IMR-90 (cell line): ENCODE measurements around the gene TMEM19. TPM values are rescaled to one million over a fixed set of nuclear protein-coding genes. Genes with fewer than 3 reads are reported as not detected.

Experiments used
- ATAC-seq: fragments of 200-7000 bp; cut with Tn5 transposase; 2 replicates; pipeline ENCODE4 v1.9.1; 2020; ENCODE audit warnings: low read depth, mild to moderate bottlenecking, moderate library complexity
- BruUV-seq: library from RNA; stranded (reverse); fragments of 400-500 nt; replicated peaks from 2 replicates; lab custom pipeline; 2021; lab: Mats Ljungman, UMichigan
- CTCF ChIA-PET: fragments of 300-600 bp; formaldehyde crosslinking; extraction: SDS; loops from one replicate; lab custom pipeline; 2021; ENCODE audit warnings: antibody characterized with exemption; lab: Yijun Ruan, JAX
- POLR2A ChIA-PET: fragments of 300-600 bp; sonication (Branson Sonifier 250); formaldehyde crosslinking; loops from one replicate; lab custom pipeline; 2022; ENCODE audit warnings: antibody characterized with exemption; ENCODE audit not compliant: unreplicated experiment; lab: Charles Lee
- DNase-seq: peaks from one replicate; pipeline ENCODE4 v3.0.0; 2013
- H2AFZ ChIP-seq: replicated peaks from 2 replicates; pipeline ENCODE3; 2013; ENCODE audit warnings: low read length, mild to moderate bottlenecking; ENCODE audit not compliant: poor library complexity
- H2AK5ac ChIP-seq: 2 replicates; pipeline ENCODE4 v1.6.1; 2013; ENCODE audit warnings: low read depth, low read length, inconsistent platforms
- H2AK9ac ChIP-seq: replicated peaks from 2 replicates; pipeline ENCODE3; 2013; ENCODE audit warnings: mild to moderate bottlenecking, low read depth, low read length, moderate library complexity; ENCODE audit not compliant: poor library complexity
- H2BK120ac ChIP-seq: 2 replicates; pipeline ENCODE4 v1.6.1; 2013; ENCODE audit warnings: low read depth, low read length, inconsistent platforms
- H2BK15ac ChIP-seq: 3 replicates; pipeline ENCODE4 v1.6.1; 2013; ENCODE audit warnings: low read depth, low read length, inconsistent platforms
- H2BK20ac ChIP-seq: 2 replicates; pipeline ENCODE4 v1.6.1; 2013; ENCODE audit warnings: low read depth, mild to moderate bottlenecking, inconsistent platforms, low read length, moderate library complexity
- H2BK5ac ChIP-seq: 2 replicates; pipeline ENCODE4 v1.6.1; 2013; ENCODE audit warnings: mild to moderate bottlenecking, low read depth, low read length, inconsistent platforms; ENCODE audit not compliant: poor library complexity, severe bottlenecking
- H3K14ac ChIP-seq: replicated peaks from 2 replicates; pipeline ENCODE4 v1.6.1; 2013; ENCODE audit warnings: low read depth, low read length, inconsistent platforms
- H3K18ac ChIP-seq: 2 replicates; pipeline ENCODE4 v1.6.1; 2013; ENCODE audit warnings: low read depth, low read length, control low read depth
- H3K23ac ChIP-seq: 2 replicates; pipeline ENCODE4 v1.6.1; 2013; ENCODE audit warnings: low read depth, low read length, inconsistent platforms
- H3K27ac ChIP-seq: 2 replicates; pipeline ENCODE4 v1.5.1; 2013; ENCODE audit warnings: mild to moderate bottlenecking, control low read depth, low read length; ENCODE audit not compliant: insufficient read depth
- H3K27me3 ChIP-seq: 2 replicates; pipeline ENCODE4 v1.6.1; 2013; ENCODE audit warnings: low read length; ENCODE audit not compliant: control insufficient read depth, insufficient read depth
- H3K36me3 ChIP-seq: 2 replicates; pipeline ENCODE4 v1.6.1; 2013; ENCODE audit warnings: low read length, mixed read lengths; ENCODE audit not compliant: control insufficient read depth, insufficient read depth
- H3K4ac ChIP-seq: 2 replicates; pipeline ENCODE4 v1.6.1; 2013; ENCODE audit warnings: low read depth, low read length, inconsistent platforms
- H3K4me1 ChIP-seq: 2 replicates; pipeline ENCODE4 v1.6.1; 2013; ENCODE audit warnings: low read length, mixed read lengths; ENCODE audit not compliant: control insufficient read depth, insufficient read depth
- H3K4me2 ChIP-seq: 2 replicates; pipeline ENCODE4 v1.6.1; 2013; ENCODE audit warnings: low read depth, mild to moderate bottlenecking, control low read depth, low read length, moderate library complexity
- H3K4me3 ChIP-seq: 2 replicates; pipeline ENCODE4 v1.5.1; 2013; ENCODE audit warnings: low read depth, mild to moderate bottlenecking, control low read depth, low read length, moderate library complexity; ENCODE audit not compliant: insufficient read depth
- H3K56ac ChIP-seq: 2 replicates; pipeline ENCODE4 v1.6.1; 2013; ENCODE audit warnings: low read length, inconsistent platforms; ENCODE audit not compliant: insufficient read depth; ENCODE audit errors: extremely low read depth
- H3K79me1 ChIP-seq, 2 experiments: 2 replicates each; pipeline ENCODE4 v1.6.1; 2013; ENCODE audit warnings: low read length in 2 of 2, inconsistent platforms in 1 of 2, low read depth in 1 of 2
- H3K9ac ChIP-seq: 2 replicates; pipeline ENCODE4 v1.6.1; 2013; ENCODE audit warnings: low read depth, low read length, control low read depth
- H3K9me1 ChIP-seq: 2 replicates; pipeline ENCODE4 v1.6.1; 2013; ENCODE audit warnings: low read length, inconsistent platforms; ENCODE audit not compliant: insufficient read depth
- H3K9me3 ChIP-seq: 2 replicates; pipeline ENCODE4 v1.6.1; 2013; ENCODE audit warnings: low read length; ENCODE audit not compliant: control insufficient read depth, insufficient read depth
- H4K20me1 ChIP-seq: 2 replicates; pipeline ENCODE4 v1.6.1; 2013; ENCODE audit warnings: low read length, inconsistent platforms; ENCODE audit not compliant: insufficient read depth
- H4K5ac ChIP-seq: 2 replicates; pipeline ENCODE4 v1.6.1; 2013; ENCODE audit warnings: mild to moderate bottlenecking, low read depth, low read length, control low read depth
- H4K8ac ChIP-seq, 2 experiments: 2 replicates each; pipeline ENCODE4 v1.6.1; 2013; ENCODE audit warnings: low read depth in 2 of 2, low read length in 2 of 2, control low read depth in 1 of 2, inconsistent platforms in 1 of 2
- H4K91ac ChIP-seq: 2 replicates; pipeline ENCODE4 v1.6.1; 2013; ENCODE audit warnings: low read depth, low read length, inconsistent platforms; ENCODE audit not compliant: insufficient read depth
- BHLHE40 ChIP-seq: fragments of 150-350 bp; IDR thresholded peaks from 2 replicates; pipeline ENCODE4 v1.6.1; 2016; ENCODE audit warnings: mild to moderate bottlenecking, low read depth, low read length
- CEBPB ChIP-seq: IDR thresholded peaks from 2 replicates; pipeline ENCODE4 v1.6.1; 2012; ENCODE audit warnings: low read depth, low read length, improper control_type of control experiment
- FOS ChIP-seq: fragments of 150-350 bp; IDR thresholded peaks from 2 replicates; pipeline ENCODE4 v1.6.1; 2016; ENCODE audit warnings: low read depth, low read length
- MAZ ChIP-seq: IDR thresholded peaks from 2 replicates; pipeline ENCODE4 v1.6.1; 2012; ENCODE audit warnings: low read depth, mild to moderate bottlenecking, low read length, improper control_type of control experiment, moderate library complexity, borderline replicate concordance
- MXI1 ChIP-seq: IDR thresholded peaks from 2 replicates; pipeline ENCODE4 v1.6.1; 2012; ENCODE audit warnings: low read depth, mild to moderate bottlenecking, low read length, moderate library complexity, borderline replicate concordance
- NFE2L2 ChIP-seq: fragments of 150-350 bp; IDR thresholded peaks from 2 replicates; pipeline ENCODE4 v1.6.1; 2016; ENCODE audit warnings: low read depth, mild to moderate bottlenecking, low read length
- POLR2A ChIP-seq: IDR thresholded peaks from 2 replicates; pipeline ENCODE4 v1.6.1; 2012; ENCODE audit warnings: mild to moderate bottlenecking, low read depth, low read length
- RAD21 ChIP-seq: IDR thresholded peaks from 2 replicates; pipeline ENCODE4 v1.6.1; 2012; ENCODE audit warnings: low read length, improper control_type of control experiment
- SMC3 ChIP-seq: fragments of 150-350 bp; IDR thresholded peaks from 2 replicates; pipeline ENCODE4 v1.6.1; 2016; ENCODE audit warnings: low read depth, mild to moderate bottlenecking, antibody characterized with exemption, low read length, moderate library complexity
- whole genome bisulfite sequencing, 2 experiments: methylation state at CpG; one replicate each; pipeline versions ENCODE4 v1.1.5 to v1.1.7; 2013; ENCODE audit warnings: missing lambda C conversion rate in 2 of 2; ENCODE audit not compliant: insufficient read length in 1 of 2; ENCODE audit errors: extremely low coverage in 2 of 2; 5-methylcytosine and 5-hydroxymethylcytosine counted together
- dilution Hi-C: fragments of 300-500 bp; cut with HindIII; formaldehyde crosslinking; loops from one replicate; pipeline ENCODE4 v1.14.3; 2018; ENCODE audit warnings: low sequenced_read_pairs; ENCODE audit not compliant: unreplicated experiment
- in situ Hi-C: fragments of 300-500 bp; cut with MboI; formaldehyde crosslinking; loops from 3 replicates; pipeline ENCODE4 v1.14.3; 2019; ENCODE audit warnings: low sequenced_read_pairs, inconsistent platforms, mixed read lengths
- intact Hi-C: fragments of 100-400 bp; cut with micrococcal nuclease; formaldehyde crosslinking; loops from 2 replicates; pipeline ENCODE4 v1.10.0; 2022
- polyA plus RNA-seq, 3 experiments: library from polyadenylated mRNA; depleted of rRNA; stranded (reverse); fragments of >200 nt; gene quantifications; 2 replicates each; pipeline ENCODE4 v1.2.3, GENCODE V29; 2012; ENCODE audit warnings: low replicate concordance in 1 of 3
- total RNA-seq: library from RNA; depleted of rRNA; stranded (reverse); fragments of >200 nt; gene quantifications from 2 replicates; pipeline ENCODE4 v1.2.3, GENCODE V29; 2012
- TF ChIP-seq, protein P1 (sequence below): conservative IDR thresholded peaks from 2 replicates; pipeline ENCODE4 v1.5.1; 2012; ENCODE audit warnings: mild to moderate bottlenecking, low read depth, low read length, improper control_type of control experiment
- TF ChIP-seq, protein P2 (sequence below): fragments of 150-350 bp; IDR thresholded peaks from 2 replicates; pipeline ENCODE4 v1.6.1; 2016; ENCODE audit warnings: low read depth, mild to moderate bottlenecking, low read length, moderate library complexity, borderline replicate concordance

Gene TMEM19
- total and polyA plus RNA-seq, 2 of the 4 experiments (the other 2 are of a cell fraction) = 8.9 to 28.7 TPM

- Histone ChIP-seq H3K36me3 (no peaks in the 10 kb centered on the region), H3K9me1 (no peaks in the 10 kb centered on the region), H3K27me3 (no peaks in the 10 kb centered on the region), H3K9ac (no peak overlapping the region), H3K56ac (no peak overlapping the region), H2BK5ac (no peak overlapping the region), H2BK20ac (no peak overlapping the region), H2BK15ac (no peak overlapping the region), H3K9me3 (no peaks in the 10 kb centered on the region), H3K18ac (no peak overlapping the region), H2AK9ac (no peak overlapping the region), H4K8ac (no peak overlapping the region), H2AK5ac (no peak overlapping the region), H3K23ac (no peak overlapping the region), H2BK120ac (no peak overlapping the region), H4K20me1 (no peaks in the 10 kb centered on the region), H3K4me2 (no peak overlapping the region), H3K27ac (no peak overlapping the region), H2AFZ (no peak overlapping the region), H3K14ac (no peak overlapping the region), H3K4me1 (no peaks in the 10 kb centered on the region), H3K4me3 (no peak overlapping the region), H4K91ac (no peak overlapping the region), H4K5ac (no peak overlapping the region), H3K4ac (no peak overlapping the region), H3K79me1 (no peaks in the 10 kb centered on the region)
- BruUV-seq = no TSS peak
- ATAC-seq (no peak), DNase-seq (no peak)
- intact Hi-C loops = no loop called here
- no CpG with 5 or more reads among the region's 1 CpG for WGBS, 2 experiments
- ChIA-PET POLR2A (no interaction called here), CTCF (no interaction called here)
- in situ Hi-C loops = no loop called here
- dilution Hi-C loops = no loop called here
- TF ChIP-seq CEBPB (no peak), FOS (no peak), NFE2L2 (no peak), BHLHE40 (no peak), POLR2A (no peak), RAD21 (no peak), MXI1 (no peak), MAZ (no peak), SMC3 (no peak)
- TF ChIP-seq, protein P1, sequence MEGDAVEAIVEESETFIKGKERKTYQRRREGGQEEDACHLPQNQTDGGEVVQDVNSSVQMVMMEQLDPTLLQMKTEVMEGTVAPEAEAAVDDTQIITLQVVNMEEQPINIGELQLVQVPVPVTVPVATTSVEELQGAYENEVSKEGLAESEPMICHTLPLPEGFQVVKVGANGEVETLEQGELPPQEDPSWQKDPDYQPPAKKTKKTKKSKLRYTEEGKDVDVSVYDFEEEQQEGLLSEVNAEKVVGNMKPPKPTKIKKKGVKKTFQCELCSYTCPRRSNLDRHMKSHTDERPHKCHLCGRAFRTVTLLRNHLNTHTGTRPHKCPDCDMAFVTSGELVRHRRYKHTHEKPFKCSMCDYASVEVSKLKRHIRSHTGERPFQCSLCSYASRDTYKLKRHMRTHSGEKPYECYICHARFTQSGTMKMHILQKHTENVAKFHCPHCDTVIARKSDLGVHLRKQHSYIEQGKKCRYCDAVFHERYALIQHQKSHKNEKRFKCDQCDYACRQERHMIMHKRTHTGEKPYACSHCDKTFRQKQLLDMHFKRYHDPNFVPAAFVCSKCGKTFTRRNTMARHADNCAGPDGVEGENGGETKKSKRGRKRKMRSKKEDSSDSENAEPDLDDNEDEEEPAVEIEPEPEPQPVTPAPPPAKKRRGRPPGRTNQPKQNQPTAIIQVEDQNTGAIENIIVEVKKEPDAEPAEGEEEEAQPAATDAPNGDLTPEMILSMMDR = no peak
- TF ChIP-seq, protein P2, sequence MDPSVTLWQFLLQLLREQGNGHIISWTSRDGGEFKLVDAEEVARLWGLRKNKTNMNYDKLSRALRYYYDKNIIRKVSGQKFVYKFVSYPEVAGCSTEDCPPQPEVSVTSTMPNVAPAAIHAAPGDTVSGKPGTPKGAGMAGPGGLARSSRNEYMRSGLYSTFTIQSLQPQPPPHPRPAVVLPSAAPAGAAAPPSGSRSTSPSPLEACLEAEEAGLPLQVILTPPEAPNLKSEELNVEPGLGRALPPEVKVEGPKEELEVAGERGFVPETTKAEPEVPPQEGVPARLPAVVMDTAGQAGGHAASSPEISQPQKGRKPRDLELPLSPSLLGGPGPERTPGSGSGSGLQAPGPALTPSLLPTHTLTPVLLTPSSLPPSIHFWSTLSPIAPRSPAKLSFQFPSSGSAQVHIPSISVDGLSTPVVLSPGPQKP = no peak
Measured at GRCh38 chr12:71737197-71737596, 51.3 kb downstream of the TMEM19 start.
